GM12864 (cell line): ENCODE data around the gene OR2V2.
"Not testable (repeated sequence)": the region's sequence is repeated elsewhere in the genome, so short reads cannot be mapped to it uniquely, and the experiment has no call there.

Experiments
- DNase-seq: peaks from one replicate; pipeline ENCODE4 v3.0.0-alpha.2; 2011; ENCODE audit warnings: low read depth
- H3K4me3 ChIP-seq: 2 replicates; pipeline ENCODE4 v1.5.1; 2011; ENCODE audit warnings: mild to moderate bottlenecking, low read depth, low read length, control low read depth
- TF ChIP-seq, protein P1 (sequence below): IDR thresholded peaks from 2 replicates; pipeline ENCODE4 v1.5.1; 2011; ENCODE audit warnings: low read depth, mild to moderate bottlenecking, moderate library complexity, low read length, control low read depth, inconsistent platforms; ENCODE audit errors: missing control alignments

The OR2V2 gene

DNA sequence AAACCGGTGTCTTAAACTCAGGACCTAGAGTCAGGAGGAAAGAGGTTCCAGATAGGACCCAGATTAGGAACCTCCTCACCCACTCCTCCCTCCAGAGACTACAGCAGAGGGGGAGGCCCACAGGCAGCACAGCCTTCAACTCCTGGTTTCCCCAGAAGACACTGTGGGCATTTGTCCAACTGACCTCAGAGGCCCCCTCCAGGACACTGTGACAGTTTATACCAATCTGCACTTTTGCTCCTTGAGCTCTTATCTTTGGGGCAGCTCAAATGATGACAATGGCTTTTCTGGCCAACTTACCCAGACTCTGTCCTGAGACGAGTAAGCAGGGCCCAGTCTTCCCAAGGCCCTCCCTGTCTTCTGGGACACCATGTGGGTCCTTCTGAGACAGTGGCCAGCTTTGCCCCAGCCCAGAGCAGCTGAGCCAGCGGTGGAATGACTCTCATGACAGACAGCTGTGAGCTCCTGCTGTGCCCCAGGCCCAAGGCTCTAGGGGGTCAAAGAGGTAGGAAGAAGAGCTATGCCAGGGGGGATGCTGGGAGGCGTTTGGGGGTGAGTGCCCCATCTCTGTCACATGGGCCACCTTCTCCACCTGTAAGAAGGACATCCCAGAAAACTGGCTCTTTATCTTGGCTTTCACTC, 14.3 kb downstream of the OR2V2 start:
- H3K4me3 ChIP-seq = peak overlapping the region; percentile 54
- DNase-seq = no peak
- TF ChIP-seq, protein P1, sequence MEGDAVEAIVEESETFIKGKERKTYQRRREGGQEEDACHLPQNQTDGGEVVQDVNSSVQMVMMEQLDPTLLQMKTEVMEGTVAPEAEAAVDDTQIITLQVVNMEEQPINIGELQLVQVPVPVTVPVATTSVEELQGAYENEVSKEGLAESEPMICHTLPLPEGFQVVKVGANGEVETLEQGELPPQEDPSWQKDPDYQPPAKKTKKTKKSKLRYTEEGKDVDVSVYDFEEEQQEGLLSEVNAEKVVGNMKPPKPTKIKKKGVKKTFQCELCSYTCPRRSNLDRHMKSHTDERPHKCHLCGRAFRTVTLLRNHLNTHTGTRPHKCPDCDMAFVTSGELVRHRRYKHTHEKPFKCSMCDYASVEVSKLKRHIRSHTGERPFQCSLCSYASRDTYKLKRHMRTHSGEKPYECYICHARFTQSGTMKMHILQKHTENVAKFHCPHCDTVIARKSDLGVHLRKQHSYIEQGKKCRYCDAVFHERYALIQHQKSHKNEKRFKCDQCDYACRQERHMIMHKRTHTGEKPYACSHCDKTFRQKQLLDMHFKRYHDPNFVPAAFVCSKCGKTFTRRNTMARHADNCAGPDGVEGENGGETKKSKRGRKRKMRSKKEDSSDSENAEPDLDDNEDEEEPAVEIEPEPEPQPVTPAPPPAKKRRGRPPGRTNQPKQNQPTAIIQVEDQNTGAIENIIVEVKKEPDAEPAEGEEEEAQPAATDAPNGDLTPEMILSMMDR = no peak

DNA sequence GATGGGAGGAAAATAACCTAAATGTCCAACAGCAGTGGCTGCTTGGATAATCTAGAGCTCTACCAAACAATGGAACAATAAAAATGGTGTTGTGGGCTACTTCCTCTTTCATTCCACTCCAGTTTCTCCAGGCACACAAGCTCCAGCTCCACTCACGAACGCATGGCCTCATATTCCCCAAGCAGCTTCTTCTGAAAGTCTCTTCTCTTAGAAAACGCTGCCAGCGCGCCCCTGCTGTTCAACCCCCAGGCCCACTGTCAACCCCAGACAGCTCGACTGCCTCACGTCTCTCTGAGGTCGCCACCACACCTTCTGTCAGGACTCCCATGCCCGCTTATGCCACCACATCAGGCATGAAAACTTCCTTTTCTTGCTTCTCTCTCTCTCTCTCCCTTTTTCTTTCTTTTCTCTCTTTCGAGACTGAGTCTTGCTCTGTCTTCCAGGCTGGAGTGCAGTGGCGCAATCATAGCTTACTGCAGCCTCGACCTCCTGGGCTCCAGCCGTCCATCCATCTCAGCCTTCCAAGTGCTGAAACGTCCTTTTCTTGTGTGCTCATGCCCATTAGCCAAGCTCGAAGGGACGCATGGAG, 16.2 kb downstream of the OR2V2 start:
- peak overlapping the region; percentile 45 for H3K4me3 ChIP-seq
- TF ChIP-seq, protein P1 = peak; percentile 10
- DNase-seq = no peak

DNA sequence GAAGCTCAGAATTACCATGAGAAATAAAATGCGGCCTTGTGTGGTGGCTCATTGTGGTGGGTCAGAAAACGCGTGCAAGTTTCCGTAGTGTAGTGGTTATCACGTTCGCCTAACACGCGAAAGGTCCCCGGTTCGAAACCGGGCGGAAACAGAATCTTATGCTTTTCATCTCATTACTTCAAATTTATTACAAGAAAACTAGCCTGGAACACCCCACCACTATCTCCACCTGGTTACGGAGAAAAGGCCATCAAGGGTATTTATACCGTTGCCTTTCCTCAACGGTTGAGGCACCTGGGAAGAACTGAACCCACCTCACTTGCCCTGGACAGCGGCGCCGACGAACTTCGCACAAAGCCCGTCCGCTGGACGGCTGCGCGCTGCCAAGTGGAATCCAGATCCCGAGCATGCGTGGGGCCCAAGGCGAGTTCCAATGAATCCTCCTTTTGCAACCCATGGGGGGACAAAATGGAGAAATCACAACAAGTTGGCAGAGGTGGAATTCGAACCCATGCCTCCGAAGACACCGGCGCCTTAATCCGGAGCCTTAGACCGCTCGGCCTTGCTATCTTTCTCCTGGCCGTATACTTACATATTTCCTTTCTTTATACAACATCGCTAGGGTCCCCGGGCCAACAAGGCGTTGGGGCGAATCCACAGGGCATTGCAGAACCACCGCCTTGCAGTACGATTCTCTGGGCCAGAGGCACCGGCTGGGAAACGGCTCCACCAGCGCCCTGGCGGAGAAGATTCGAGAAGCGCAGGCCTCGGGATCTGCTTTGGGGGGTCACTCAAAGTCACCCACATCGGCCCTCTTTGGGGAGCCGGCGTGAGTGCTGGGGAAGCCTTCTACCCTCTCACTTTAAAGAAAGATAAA, 16.9 kb downstream of the OR2V2 start:
- DNase-seq = no peak
- H3K4me3 ChIP-seq = no peak overlapping the region; the same call in 1 of the 2 replicates

DNA sequence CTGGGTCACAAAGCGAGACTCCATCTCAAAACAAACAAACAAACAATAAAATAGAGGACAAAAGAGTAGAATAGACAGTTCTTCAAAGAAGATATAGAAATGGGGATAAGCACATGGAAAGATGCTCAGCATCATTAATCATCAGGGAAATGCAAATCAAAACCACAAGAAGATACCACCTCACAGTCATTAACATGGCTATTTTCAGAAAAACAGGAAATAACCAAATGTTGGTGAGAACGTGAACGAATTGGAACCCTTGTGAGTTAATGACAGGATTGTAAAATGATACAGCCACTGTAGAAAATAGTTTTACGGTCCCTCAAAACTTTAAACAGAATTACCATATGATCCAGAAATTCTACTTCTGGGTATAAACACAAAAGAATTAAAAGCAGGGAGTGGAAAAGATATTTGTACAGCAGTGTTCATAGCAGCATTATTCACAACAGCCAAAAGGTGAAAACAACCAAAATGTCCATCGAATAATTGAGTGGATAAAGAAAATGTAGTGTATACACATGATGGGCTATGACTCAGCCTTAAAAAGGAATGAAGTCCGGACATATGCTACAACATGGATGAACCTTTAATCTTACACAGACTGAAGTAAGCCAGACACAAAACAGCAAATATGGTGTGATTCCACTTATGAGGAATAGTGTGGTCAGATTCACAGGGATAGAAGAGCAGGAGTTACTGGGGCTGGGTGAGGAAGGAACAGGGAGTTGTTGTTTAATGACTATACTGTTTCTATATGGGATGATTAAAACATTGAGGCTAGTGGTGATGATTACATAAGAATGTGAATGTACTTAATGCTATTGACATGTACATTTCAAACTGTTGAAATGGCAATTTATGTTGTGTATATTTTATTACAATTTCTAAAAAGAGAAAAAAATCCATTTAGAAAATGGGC, 19.7 kb downstream of the OR2V2 start:
- H3K4me3 ChIP-seq = no peak overlapping the region
- no peak for DNase-seq
- TF ChIP-seq, protein P1 = no peak

More for the DNA sequence above, 16.9 kb downstream of the OR2V2 start:
- TF ChIP-seq, protein P1 = no peak

DNA sequence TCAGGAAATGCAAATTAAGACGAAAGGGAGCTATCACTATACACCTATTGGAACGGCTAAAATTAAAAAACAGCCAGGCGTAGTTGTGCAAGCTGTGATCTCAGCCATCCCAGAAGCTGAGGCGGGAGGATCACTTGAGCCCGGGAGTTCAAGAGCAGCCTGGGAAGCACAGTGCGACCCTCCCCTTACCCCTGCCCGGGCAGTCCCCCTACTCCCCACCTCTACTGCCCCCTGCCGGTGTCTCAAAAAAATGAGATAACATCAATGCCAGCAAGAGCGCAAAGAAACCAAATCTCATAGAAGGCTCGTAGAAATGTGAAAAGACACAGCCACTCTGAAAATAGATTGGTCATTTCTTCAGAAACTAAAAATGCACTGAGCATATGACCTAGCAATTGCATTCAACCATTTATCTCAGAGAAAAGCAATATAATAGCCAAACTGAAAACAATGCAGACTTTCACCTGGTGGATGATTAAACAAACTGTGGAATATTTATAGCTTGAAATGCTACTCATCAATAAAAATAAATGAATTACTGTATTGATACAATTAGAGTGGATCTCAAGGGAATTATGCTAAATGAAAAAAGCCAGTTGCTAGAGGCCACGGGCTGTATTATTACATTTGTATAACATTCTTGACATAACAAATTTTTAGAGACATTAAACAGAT, 20.6 kb downstream of the OR2V2 start:
- TF ChIP-seq, protein P1 = peak; percentile 80
- peak overlapping the region; percentile 24 for H3K4me3 ChIP-seq
- DNase-seq = no peak

DNA sequence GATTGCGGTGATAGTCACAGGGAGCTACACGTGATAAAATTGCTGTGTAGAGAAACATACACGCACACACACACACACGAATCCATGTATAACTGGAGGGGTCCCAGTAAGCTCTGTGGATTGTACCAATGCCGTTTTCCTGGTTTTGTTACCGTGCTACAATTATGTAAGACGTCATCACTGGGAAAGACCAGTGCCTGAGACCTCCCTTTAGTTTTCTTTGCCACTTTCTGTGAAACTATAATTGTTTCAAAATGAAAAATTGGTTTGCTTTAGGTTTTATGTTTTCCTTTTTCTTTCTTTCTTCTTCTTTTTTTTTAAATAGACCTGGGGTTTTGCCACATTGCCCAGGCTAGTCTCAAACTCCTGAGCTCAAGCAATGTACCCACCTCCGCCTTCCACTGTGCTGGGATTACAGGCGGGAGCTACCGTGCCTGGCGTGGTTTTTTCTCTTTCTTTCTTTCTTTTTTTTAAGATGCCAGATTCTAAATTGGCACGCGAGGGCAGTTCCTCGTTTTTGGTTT, 21.3 kb downstream of the OR2V2 start:
- TF ChIP-seq, protein P1 = no peak
- DNase-seq = no peak
- H3K4me3 ChIP-seq = peak overlapping the region; percentile 13; the same call in 1 of the 2 replicates

DNA sequence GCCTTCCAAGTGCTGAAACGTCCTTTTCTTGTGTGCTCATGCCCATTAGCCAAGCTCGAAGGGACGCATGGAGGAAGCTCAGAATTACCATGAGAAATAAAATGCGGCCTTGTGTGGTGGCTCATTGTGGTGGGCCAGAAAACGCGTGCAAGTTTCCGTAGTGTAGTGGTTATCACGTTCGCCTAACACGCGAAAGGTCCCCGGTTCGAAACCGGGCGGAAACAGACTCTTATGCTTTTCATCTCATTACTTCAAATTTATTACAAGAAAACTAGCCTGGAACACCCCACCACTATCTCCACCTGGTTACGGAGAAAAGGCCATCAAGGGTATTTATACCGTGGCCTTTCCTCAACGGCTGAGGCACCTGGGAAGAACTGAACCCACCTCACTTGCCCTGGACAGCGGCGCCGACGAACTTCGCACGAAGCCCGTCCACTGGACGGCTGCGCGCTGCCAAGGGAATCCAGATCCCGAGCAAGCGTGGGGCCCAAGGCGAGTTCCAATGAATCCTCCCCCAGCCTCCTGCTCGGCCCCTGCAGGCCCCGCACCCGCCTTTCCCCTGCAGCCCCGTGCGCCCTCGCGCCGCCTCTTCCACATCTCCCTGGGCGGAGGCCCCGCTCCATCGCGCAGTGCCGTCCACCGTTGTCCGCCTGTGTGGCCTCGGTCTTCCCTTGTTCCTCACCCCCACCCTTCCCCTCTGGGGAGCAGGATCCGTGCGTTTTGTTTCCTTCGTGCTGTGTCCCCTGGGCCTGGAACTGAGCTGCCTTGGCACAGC, 22.3 kb downstream of the OR2V2 start:
- not testable (repeated sequence) for DNase-seq
- peak overlapping the region; percentile 1; the same call in 1 of the 2 replicates for H3K4me3 ChIP-seq
